Measurements from ENCODE around the gene SNX30.

DNA sequence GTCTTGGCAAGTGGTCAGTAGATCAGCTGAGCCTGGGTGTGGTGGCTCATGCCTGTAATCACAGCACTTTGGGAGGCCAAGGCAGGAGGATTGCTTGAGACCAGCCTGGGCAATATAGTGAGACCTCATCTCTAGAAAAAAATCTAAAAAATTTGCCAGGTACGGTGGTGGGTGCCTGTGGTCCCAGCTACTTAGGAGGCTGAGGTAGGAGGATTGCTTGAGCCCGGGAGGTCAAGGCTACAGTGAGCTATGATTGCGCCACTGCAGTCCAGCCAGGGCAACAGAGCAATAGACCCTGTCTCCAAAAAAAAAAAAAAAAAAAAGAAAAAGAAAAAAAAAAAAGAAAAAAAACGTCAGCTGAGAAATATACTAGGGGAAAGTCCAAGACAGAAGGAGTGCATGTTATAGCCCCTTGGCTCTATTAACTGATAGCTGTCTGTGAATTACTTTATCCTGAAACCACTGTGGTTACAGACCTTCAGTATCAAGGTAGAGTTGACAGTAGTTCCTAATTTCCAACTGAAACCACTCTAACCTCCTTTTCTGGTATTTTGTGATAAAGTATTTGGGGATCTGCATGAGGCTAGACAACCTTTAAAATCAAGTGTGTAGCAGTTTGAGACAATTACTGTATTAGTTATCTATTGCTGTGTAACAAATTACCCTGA, 30.3 kb upstream of the SNX30 start:
- TF ChIP-seq, protein P1, sequence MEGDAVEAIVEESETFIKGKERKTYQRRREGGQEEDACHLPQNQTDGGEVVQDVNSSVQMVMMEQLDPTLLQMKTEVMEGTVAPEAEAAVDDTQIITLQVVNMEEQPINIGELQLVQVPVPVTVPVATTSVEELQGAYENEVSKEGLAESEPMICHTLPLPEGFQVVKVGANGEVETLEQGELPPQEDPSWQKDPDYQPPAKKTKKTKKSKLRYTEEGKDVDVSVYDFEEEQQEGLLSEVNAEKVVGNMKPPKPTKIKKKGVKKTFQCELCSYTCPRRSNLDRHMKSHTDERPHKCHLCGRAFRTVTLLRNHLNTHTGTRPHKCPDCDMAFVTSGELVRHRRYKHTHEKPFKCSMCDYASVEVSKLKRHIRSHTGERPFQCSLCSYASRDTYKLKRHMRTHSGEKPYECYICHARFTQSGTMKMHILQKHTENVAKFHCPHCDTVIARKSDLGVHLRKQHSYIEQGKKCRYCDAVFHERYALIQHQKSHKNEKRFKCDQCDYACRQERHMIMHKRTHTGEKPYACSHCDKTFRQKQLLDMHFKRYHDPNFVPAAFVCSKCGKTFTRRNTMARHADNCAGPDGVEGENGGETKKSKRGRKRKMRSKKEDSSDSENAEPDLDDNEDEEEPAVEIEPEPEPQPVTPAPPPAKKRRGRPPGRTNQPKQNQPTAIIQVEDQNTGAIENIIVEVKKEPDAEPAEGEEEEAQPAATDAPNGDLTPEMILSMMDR (IDR thresholded peaks at IDR 0.05): no peak
- TF ChIP-seq ZFX (IDR thresholded peaks at IDR 0.05; ENCODE audit: borderline replicate concordance): no peak
